GM13976 (cell line): ENCODE results near the gene ZNF772.
A peak's percentile ranks its signal among the peaks of the same experiment; 100 is the strongest.

Experiments used
- DNase-seq: peaks from one replicate; pipeline ENCODE4 v3.0.0; 2012; ENCODE audit warnings: low spot score
- CTCF ChIP-seq: IDR thresholded peaks from 2 replicates; pipeline ENCODE4 v1.5.1; 2012; ENCODE audit warnings: borderline replicate concordance, mild to moderate bottlenecking; ENCODE audit not compliant: insufficient read depth; ENCODE audit errors: extremely low read depth, missing control alignments, control extremely low read depth
- in situ Hi-C: fragments of 300-500 bp; cut with MboI; formaldehyde crosslinking; loops from one replicate; pipeline ENCODE4 v1.12.0; 2022; ENCODE audit warnings: low sequenced_read_pairs, mixed read lengths, inconsistent platforms; ENCODE audit not compliant: unreplicated experiment

Gene ZNF772

GRCh38 chr19:57473646-57474045, 3.7 kb downstream of the ZNF772 start:
- in situ Hi-C loops: no loop called here
- no peak for DNase-seq
- no peak for TF ChIP-seq CTCF

- no peak for TF ChIP-seq CTCF
- in situ Hi-C loops: no loop called here
- DNase-seq: no peak
These were observed 10.9 kb downstream of the ZNF772 start for GRCh38 chr19:57466489-57466888.

- in situ Hi-C loops: no loop called here
- peak; percentile 37 for DNase-seq
- TF ChIP-seq CTCF: peak; percentile 44
These were observed 11.5 kb downstream of the ZNF772 start for GRCh38 chr19:57465680-57466381.

- no peak for TF ChIP-seq CTCF
- in situ Hi-C loops: no loop called here
- DNase-seq: no peak
These were observed 25.1 kb downstream of the ZNF772 start for GRCh38 chr19:57452307-57452706.

- no peak for DNase-seq
- in situ Hi-C loops: no loop called here
- TF ChIP-seq CTCF: no peak
These were observed 34.2 kb downstream of the ZNF772 start for GRCh38 chr19:57443121-57443696.

- TF ChIP-seq CTCF: no peak
- no peak for DNase-seq
- in situ Hi-C loops: no loop called here
These were observed 35.2 kb downstream of the ZNF772 start for GRCh38 chr19:57441979-57442752.
